Iris pigment epithelial cell (primary cell): ENCODE results near the gene PAF1.

Source experiments
- DNase-seq: peaks from one replicate; pipeline ENCODE4 v3.0.0-alpha.2; 2011; ENCODE audit warnings: low read depth

The PAF1 gene

DNA sequence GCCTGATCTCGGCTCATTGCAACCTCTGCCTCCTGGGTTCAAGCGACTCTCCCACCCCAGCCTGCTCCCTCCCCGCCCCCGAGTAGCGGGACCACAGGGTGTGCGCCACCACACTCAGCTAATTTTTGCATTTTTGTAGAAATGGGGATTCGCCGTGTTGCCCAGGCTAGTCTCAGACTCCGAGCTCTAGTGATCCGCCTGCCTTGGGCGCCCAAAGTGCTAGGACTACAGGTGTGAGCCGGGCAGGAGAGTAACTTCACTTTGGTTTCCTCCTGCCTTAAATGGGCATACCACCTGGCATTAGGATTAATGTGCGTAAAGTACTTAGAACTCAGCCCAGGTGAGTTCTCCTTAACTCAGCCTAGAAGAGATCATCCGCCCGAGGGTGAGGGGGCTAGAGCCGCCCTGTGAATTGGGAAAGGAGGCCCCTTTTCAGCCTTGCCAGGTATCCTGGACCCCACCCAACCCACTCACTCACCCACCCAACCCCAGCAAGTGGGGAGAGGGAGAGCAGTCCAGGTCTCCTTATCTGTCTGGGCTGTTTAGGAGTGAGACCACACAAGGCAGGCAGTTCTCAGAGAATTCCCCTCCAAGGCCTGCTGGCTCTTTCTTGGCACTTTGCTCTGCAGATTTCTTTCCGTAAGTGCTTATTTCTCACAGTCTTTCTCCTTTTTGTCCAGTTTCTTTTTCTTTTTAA, 14.5 kb upstream of the PAF1 start:
- peak; percentile 16 for DNase-seq

DNA sequence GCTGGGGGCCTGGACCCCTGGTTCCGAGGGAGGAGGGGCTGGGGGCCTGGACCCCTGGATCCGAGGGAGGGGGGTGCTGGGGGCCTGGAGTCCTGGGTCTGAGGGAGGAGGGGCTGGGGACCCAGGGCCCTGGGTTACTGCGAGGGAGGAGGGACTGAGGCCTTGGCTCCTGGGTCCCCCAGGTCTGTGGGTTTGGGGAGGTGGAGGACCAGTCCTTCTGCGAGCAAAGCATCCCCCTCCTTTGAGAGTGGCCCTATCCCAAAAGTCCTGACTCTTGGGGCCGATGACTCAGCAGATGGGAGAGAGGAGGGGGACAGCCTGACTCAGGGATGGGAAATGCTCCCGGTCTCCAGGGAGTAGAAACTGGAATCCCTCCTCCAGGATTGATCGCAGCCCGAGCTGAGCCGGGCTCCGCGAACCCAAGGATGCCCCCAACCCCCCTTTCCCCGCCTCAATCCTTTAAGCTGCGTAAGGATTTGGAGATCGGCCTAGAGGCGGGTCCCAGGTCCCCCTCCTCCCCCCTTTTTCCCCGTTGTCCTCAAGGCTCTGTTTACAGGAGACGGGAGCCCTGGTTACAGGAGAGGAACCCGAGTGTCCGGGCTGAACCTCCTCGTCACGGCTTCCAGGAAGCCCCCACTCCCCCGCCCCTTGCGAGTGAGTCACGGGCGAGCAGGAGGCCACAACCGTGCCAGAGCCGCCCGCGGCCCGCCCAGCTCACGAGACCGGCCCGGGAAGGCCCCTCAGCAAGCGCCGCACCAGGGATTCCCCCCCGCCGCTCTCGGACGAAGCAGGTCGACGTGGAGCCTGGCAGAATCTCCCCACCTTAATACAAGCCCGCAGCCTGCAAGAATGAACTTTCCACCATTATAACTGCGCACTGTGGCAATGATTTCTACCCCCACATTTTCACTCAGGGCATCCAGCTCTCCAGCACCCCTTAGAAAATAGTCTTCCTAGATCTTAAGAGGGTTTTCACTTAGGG, 12.7 kb upstream of the PAF1 start:
- peak; percentile 99 for DNase-seq

DNA sequence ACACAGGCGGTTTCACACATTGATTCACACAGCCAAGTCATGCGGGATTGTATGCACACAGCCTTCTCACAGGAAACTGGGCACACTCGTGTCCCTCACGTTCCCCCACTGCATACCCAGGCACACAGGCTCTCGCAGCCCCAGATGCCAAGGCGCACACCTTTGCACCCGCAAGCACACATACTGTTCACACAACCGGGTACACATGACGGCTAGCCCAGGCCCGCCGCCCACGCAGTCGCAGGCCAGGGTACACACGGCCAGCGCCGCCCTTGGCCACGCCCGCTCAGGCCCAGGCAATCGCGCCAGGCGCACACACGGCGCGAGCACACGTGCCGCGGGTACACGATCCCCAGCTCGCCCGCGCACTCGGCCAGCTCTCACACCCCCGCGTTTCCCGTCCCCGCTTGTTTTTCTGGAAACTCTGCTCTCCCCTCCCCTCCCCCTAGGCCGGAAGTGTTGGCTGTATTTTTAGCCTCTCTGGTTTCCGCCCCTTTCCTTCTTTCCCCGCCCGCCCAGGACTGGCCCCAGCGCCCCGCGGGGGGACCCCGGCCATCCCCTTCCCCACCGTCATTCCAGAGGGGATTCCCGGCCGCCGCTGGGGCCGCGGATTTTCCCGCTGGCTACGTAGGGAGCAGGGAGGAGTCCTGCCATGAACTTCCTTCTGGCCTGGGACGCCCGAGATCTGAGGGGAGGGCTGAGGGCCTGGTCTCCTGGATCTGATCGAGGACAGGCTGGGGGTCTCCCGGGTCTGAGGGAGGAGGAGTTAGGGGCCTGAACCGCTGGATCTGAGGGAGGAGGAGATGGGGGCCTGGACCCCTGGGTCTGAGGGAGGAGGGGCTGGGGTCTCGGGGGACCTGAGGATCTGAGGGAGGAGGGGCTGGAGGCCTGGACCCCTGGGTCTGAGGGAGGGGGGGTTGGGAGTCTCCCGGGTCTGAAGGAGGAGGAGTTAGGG, 11.7 kb upstream of the PAF1 start:
- DNase-seq, result peak; percentile 91

DNA sequence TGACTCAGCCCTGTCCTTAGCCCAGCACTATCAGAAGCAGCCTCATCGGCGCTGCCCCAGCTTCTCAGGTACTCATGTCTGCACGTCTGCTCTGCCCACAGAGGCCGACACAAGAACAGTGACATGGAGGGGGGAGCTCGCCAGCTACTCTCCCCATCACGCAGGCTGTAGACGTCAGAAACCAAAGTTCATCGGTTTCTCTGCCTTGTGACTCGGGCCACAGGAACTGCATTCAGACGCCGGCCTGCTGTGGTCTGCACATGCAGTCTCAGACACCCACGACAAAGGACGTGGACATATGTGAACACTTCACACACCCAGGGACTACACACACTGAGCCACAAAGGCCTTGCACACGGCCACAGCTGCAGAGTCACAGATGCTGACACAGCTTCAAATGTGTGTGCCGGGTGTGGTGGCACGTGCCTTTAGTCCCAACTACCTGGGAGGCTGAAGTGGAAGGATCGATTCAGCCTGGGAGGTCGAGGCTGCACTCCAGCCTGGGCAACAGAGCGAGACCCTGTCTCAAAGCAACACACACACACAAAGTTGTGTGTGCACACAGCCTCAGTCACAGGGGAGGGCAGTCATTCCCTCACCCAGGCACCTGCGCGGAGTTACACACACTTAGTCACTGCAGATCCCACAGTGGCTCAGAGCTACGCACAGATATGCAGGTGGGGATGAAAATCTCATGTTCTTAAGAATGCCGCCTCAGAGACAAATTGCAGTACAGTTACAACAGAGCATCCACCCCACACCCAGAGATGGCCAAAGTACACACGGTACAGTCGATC, 10.8 kb upstream of the PAF1 start:
- peak; percentile 79 for DNase-seq

DNA sequence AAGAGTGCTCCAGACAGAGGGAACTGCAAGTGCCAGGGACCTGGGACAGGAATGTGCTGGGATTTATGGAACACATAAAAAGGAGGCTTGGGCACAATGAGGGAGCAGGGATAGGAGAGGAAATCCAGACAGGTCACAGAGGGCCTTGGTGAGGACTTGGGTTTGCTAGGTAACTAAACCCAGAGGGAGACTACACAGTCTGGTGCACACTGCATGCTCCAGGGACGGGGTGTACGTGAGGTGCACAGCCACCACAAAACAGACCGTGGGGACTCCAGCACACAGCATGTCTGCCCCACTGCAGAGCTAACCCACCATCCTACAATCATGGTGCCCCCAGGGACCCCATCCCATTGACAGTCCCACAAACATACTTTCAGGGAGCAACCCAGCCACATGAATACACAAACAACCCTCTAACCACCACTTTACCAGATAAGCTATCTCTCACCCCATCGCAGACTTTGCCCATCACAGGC, 10.2 kb upstream of the PAF1 start:
- no peak for DNase-seq

DNA sequence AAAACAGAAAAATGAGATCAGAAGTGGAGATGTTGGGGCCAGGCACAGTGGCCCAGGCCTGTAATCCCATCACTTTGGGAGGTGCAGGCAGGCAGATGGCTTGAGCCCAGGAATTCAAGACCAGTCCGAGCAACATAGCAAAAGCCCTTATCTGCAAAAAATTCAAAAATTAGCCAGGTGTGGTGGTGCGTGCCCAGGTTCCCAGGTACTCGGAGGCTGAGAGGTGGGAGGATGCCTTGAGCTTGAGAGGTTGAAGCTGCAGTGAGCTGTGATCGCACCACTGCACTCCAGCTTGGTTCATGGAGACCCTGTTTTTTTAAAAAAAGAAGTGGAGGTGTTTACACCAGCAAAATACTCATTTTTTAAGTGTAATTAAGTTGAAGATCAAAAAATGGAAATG, 9.2 kb upstream of the PAF1 start:
- no peak for DNase-seq

DNA sequence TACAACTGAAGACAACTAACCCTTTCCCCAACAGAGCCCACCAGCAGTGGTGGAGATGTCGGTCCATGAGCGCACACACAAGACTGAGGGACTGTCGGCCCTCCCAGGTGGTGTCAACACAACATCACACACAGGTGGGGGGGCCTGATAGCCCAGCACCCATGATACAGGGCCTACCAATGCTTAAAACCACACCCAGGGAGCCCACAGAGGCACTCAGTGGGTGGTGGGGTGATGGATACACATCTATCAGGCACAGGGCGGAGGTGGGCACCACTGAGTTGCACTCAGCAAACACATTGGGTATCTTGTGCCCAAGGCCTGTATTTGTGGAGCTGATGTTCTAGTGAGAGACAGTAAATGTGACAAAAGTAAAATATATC, 8.8 kb upstream of the PAF1 start:
- DNase-seq, result no peak

DNA sequence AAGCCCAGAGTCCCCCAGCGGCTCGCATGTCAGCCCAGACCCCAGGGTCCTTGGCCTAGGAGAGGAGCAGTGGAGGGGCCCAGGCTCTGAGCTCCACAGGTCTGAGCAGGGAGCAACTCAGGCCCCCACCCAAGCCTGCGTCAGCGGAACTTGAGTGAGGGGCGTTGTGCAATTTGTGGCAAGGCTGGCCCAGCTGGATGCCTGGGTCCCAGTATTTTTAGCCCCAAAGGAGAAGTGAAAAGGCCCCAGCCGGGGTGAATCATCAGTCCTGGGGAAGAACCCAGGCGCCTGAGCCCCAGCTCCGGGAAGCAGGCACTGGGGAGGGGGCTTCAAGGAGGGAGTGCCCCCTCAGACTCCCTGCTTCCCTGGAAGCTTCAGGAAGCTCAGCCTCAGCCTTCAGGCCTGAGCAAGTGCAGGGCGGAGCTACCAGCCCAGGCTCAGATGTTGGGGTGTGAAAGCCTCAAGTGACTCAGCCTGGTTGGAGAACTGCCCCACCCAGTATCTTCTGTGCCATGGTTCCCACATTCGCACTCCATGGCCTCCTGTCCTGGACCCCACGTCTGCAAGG, 7.5 kb upstream of the PAF1 start:
- DNase-seq, result peak; percentile 88

DNA sequence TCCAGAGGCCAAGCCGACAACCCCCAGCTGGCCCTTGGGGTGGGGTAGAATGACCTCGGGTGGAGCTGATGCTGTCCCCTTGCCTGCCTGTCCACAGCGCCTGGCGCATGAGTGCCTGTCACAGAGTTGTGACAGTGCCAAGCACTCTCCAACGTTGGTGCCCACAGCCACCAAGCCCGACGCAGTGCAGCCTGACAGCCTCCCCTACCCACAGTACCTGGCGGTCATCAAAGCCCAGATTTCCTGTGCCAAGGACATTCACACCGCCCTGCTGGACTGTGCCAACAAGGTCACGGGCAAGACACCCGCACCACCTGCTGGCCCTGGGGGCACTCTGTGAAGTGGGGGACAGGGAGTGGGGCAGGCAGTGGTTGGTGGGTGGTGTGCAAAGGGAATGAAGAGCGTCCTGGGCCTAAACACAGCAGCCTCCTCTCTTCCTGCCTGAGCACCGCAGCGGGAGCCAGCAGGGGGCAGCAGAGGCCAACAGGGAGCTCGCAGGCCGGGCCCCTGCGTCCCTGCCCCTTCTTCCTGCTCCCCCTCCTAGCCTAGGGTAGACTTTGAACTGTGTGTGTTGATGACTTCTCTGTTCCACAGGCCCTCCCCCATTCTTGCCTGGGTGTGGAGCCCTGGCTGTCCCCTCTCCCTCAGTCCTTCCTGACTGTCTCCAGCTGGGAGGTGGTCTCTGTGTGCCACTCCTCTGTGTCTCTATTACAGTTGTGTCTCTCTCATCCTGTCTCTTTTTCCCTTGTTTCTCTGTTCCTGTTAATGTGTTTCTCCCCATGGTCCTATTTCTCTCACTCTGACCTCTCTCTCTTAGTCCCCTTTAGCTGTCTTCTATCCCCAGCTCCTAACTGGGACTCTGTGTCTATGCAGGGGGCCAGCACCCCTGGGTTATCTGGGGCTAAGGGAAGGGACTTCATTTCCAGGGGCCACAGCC, 6.7 kb upstream of the PAF1 start:
- peak; percentile 78 for DNase-seq

DNA sequence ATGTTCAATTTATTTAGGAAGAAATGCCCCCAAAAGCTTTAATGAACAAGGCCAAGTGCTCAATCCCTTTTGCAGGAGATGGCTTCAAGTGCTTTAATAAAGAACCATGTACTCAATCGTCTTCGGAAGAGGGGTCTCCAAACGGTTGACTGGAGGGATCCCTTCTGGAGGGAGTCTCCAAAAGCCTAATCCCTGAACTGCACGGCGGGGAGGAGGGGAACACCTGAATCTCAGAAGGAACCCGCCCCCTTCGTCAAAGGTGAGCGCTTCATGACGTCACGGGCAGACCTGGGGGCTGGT, 505 bp downstream of the PAF1 start:
- DNase-seq, result peak; percentile 44

DNA sequence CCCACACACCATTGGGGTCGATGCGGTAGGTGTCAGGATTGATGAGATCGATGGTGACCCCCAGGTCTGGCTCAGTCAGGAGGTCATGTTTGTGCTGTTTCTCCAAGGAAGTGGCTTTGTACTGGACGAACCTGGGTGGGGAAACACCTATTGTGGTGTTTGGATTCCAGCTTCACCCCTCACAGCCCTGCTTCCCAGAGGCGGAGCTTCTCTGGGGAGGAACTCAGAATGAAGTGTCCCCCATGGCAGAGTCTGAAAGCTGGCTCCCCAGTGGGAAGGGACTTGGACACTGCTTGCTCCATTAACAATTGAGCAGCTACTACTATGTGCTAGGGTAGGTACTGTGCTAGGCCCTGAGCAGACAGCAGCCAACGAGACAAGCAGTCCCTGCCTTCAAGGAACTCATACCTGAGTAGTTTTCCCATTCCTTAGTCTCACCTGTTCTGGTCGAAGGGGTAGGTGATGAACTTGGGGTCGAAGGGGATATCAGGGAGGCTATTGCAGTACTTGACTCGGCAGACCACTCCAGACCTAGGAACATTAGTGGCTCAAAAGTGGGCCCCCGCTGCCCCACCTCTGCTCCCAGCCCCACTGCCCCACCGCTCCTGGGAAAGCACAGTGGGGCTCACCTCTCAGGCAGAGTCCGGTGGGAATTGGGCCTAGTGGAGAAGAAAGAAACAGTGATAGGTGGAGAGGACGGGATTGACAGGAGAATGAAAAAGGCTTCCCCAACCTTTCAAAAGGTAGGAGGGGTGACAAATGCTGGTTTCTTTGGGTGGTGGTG, 1.1 kb downstream of the PAF1 start:
- DNase-seq, result no peak

DNA sequence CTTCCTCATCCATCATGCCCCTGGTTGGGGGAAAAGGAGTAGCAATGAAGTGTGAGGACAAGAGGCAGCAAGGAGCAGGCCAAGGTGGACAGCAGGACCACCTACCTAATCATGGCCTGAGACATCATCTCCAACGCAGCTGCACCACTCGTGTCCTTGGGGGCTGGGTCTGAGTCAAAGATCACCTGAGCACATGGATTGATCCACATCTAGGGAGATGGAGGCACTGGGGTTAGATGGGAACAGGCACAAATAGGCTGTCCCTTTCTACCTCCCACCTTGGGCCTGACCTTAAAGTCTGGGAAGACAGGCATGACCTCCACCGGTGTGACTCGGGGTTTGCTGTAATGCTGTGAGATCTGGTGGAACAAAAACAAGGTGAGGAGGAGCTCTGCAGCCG, 2.2 kb downstream of the PAF1 start:
- DNase-seq, result no peak

DNA sequence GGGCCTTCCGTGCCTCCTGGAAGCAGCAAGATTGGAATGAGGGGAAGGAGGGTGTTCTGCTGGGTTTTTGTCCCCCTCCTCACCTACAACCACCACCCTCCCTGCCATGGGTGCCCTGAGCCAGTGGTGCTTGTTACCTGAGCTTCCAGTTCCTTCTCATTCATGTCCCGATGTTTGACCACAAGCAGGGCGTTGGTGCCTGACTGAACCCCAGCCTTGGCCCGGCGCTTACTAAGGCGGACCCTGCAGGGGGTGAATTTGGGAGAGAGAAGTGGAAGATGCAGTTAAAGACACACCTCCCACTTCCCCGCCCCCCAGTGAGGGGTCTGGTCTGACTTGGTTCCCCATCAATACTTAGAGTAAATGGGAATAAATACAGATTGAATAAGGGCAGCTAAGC, 4.3 kb downstream of the PAF1 start:
- DNase-seq, result no peak

DNA sequence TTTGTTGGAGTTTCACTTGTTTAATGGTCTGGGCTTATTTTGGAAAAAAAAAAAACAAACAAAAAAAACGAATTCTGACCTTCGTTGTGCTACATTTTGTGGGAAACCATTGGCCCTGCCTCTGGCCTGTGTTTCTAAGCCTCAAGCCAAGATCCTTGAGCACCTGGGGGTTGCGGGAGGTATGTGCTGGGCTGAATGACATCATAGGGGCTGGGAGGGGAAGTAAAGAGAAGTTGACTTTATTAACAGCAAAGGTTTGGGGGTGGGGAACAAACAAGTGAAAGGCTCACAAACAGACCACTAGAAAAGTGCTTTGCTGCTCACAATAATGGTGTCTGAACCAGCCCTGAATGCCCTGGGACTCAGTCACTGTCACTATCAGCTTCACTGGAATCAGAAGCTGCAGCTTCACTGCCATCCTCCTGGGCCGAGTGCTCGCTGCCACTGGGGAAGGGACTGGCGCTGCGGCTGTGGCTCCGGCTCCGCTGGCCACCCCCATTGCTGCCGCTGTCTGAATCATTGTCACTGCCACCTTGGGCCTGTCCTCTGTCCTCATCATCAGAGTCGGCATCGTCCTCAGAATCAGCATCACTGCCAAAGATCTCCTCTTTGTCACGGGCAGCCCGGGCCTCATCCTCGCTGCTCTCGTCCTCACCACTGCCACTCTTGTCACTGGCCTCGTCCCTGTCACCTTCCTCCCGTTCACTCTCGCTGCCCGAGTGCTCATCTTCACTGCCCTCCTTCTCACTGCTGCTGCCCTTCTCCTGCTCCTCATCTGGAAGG, 5.1 kb downstream of the PAF1 start:
- DNase-seq, result no peak

DNA sequence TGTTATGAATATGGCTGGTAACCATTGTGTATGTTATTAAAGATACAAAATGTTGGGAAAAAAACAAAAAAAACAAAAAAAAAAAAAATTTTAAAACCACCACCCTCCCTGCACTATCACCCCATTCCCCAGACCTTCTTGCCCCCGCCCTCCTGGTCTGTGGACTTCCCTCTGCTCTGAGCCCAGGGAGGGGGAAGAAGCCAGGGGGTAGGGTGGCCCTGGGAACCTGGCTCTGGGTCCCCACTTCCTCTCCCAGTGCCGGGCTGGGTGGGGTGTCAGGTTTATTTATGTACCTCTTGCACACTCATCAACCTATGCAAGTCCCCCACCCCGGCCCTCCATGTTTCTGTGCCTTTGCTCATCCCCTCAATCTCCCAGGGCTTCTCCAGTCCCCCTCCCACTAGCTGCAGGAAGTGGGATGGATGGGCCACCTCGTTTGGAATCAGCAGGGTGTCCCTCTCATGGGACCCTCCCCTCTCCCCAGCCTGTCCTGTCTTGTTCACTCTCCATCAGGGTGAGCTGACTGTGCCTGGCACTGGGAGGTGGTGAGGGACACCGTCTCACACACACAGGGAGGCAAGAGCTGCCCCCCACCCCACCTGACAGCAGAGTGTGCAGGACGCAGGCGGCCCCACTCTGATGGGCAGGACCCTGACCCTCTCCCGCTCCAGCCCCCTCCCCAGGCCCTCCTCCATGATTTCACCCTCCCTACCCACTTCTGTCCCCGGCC, 5.9 kb downstream of the PAF1 start:
- DNase-seq, result no peak

DNA sequence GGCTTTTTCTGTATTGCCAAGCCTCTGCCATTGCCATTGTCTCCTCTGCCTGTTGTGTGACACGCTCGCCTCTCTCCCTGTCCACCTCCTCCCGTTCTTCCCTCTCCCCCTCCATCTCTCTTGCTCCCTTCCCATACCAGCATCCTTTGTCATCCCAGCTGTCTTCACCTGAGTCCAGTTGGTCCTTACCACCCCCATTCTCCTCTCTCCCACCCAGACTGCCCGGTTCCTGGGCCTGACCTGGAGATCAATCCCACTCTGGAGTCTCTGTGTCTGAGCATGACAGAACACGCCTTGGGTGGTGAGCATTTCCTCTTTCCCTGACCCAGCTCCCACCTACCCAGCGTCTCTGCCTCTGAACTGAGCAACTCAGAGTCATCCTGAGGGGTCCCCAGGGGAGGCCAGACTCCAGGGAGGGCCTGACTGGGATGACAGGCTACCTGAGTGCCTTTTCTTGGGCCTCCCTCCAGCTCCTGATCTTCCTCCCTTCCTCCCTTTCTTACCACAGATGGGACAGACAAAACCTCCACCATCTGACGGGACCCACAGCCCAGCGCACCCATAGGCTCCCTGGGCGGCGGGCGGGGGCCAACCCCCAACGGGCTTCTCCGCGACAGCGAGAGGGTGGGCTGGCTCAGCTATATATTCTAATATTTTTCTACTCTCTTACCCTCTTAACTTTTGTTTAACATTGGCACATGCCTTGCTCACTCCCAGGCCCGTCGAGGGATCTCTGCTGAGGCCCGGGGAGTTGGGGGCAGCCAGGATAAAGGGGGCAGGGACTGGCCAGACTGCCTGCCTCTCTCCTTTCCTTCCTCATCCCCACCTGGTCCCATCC, 7.7 kb downstream of the PAF1 start:
- DNase-seq, result no peak
